HepG2 (cell line): ENCODE measurements around the gene EMC9. TPM values are rescaled to one million over a fixed set of nuclear protein-coding genes. Genes with fewer than 3 reads are reported as not detected.

Source experiments
- ATF7 ChIP-seq, 2 experiments: fragments of 450-650 bp in 1 of 2; sonication (generic) in 1 of 2; formaldehyde crosslinking in 1 of 2; IDR thresholded peaks; 2 replicates each; pipeline versions ENCODE4 v1.4.0 to v1.6.1; 2016 to 2020; ENCODE audit warnings: antibody characterized with exemption in 1 of 2, mild to moderate bottlenecking in 1 of 2, missing genetic modification reagents in 1 of 2
- ATRX ChIP-seq: sonication (generic); formaldehyde crosslinking; IDR thresholded peaks from 2 replicates; pipeline ENCODE4 v1.4.0; 2020; ENCODE audit warnings: missing genetic modification reagents, borderline replicate concordance
- CHCHD3 ChIP-seq: sonication (generic); formaldehyde crosslinking; IDR thresholded peaks from 2 replicates; pipeline ENCODE4 v1.8.0; 2022; ENCODE audit warnings: mild to moderate bottlenecking, missing genetic modification reagents, moderate library complexity
- GPBP1L1 ChIP-seq: sonication (generic); formaldehyde crosslinking; IDR thresholded peaks from 2 replicates; pipeline ENCODE4 v1.5.0; 2020; ENCODE audit warnings: mild to moderate bottlenecking, missing genetic modification reagents
- MLXIP ChIP-seq: sonication (generic); formaldehyde crosslinking; IDR thresholded peaks from 2 replicates; pipeline ENCODE4 v1.9.0; 2021; ENCODE audit warnings: missing genetic modification reagents, borderline replicate concordance
- RNF2 ChIP-seq: fragments of 450-650 bp; conservative IDR thresholded peaks from 2 replicates; pipeline ENCODE4 v1.6.1; 2016; ENCODE audit warnings: low read depth
- TEAD2 ChIP-seq: sonication (generic); formaldehyde crosslinking; IDR thresholded peaks from 2 replicates; pipeline ENCODE4 v1.9.0; 2021; ENCODE audit warnings: missing genetic modification reagents
- XBP1 ChIP-seq: sonication (generic); formaldehyde crosslinking; IDR thresholded peaks from 2 replicates; pipeline ENCODE4 v1.5.0; 2020; ENCODE audit warnings: missing genetic modification reagents
- ZBTB39 ChIP-seq: sonication (generic); formaldehyde crosslinking; IDR thresholded peaks from 2 replicates; pipeline ENCODE4 v1.5.0; 2020; ENCODE audit warnings: missing genetic modification reagents
- ZFP36L2 ChIP-seq: sonication (generic); formaldehyde crosslinking; IDR thresholded peaks from 2 replicates; pipeline ENCODE4 v1.4.0; 2020; ENCODE audit warnings: missing genetic modification reagents
- ZNF253 ChIP-seq: sonication (generic); formaldehyde crosslinking; IDR thresholded peaks from 2 replicates; pipeline ENCODE4 v1.8.0; 2022; ENCODE audit warnings: mild to moderate bottlenecking, missing genetic modification reagents, borderline replicate concordance
- ZNF329 ChIP-seq: sonication (generic); formaldehyde crosslinking; IDR thresholded peaks from 2 replicates; pipeline ENCODE4 v1.9.0; 2021; ENCODE audit warnings: low read depth, mild to moderate bottlenecking, missing genetic modification reagents
- ZNF354B ChIP-seq: sonication (generic); formaldehyde crosslinking; IDR thresholded peaks from 2 replicates; pipeline ENCODE4 v1.8.0; 2022; ENCODE audit warnings: mild to moderate bottlenecking, missing genetic modification reagents
- ZNF484 ChIP-seq: sonication (generic); formaldehyde crosslinking; IDR thresholded peaks from 2 replicates; pipeline ENCODE4 v1.5.1; 2020; ENCODE audit warnings: mild to moderate bottlenecking, low read depth, missing genetic modification reagents, borderline replicate concordance
- ZNF737 ChIP-seq: sonication (generic); formaldehyde crosslinking; IDR thresholded peaks from 2 replicates; pipeline ENCODE4 v1.5.0; 2020; ENCODE audit warnings: missing genetic modification reagents, mild to moderate bottlenecking, borderline replicate concordance
- ZNF788 ChIP-seq: sonication (generic); formaldehyde crosslinking; IDR thresholded peaks from 2 replicates; pipeline ENCODE4 v1.5.0; 2020; ENCODE audit warnings: mild to moderate bottlenecking, missing genetic modification reagents, borderline replicate concordance
- polyA plus RNA-seq, 8 experiments: library from polyadenylated mRNA; depleted of rRNA in 3 of 8; stranded (reverse) in 7 of 8; unstranded in 1 of 8; fragments of >200 nt; fragmentation: Illumina TruSeq in 4 of 8; extraction: Trizol in 4 of 8; gene quantifications; 2 replicates each; pipeline versions ENCODE4 v1.2.1 to v1.2.3, GENCODE V29; 2011 to 2016; ENCODE audit warnings: low read depth in 4 of 8, missing spikeins in 1 of 8, mixed read lengths in 1 of 8; ENCODE audit not compliant: insufficient read depth in 1 of 8
- total RNA-seq, 5 experiments: library from RNA; depleted of rRNA; stranded (reverse); fragments of >200 nt; fragmentation: Illumina TruSeq; extraction: Trizol; gene quantifications; 2 replicates each; pipeline ENCODE4 v1.2.3, GENCODE V29; 2016; ENCODE audit warnings: low read depth in 1 of 5
- TF ChIP-seq, protein P1 (sequence below): sonication (generic); formaldehyde crosslinking; IDR thresholded peaks from 2 replicates; pipeline ENCODE4 v1.4.0; 2020; ENCODE audit warnings: mild to moderate bottlenecking, missing genetic modification reagents
- TF ChIP-seq, protein P2 (sequence below): sonication (generic); formaldehyde crosslinking; IDR thresholded peaks from 2 replicates; pipeline ENCODE4 v1.4.0; 2020; ENCODE audit warnings: low read depth, mild to moderate bottlenecking, missing genetic modification reagents

EMC9 gene
- total and polyA plus RNA-seq, 2 of the 13 experiments (the other 11 are each of a cell fraction or from before 2014, with no cell fraction given), result 60.5 to 78.7 TPM

DNA sequence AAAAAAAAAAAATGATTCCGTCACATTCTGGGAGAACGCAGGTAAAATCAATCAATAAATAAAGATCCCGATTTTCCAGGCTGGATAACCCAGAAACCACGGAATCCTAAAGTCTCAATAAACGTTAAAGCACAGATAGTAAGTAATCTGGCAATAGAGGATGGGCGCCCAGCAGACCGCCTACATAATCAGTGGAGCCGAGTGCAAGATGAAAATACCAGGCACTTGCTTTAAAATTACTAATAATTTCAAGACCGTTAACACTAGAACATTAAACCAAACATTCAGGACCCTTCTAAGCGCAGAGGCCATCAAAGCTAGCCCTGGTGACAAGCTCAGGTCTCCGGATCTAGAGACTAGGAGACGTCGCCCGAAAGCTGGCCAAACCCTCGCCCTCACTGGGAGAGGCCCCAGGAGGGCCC lies 28.0 kb downstream of the EMC9 start (continued):
- 0 out of 2 replicates have a peak, but pooled peaks have one; percentile 53 for TF ChIP-seq MLXIP (CRISPR knock-in tag)
- TF ChIP-seq ZNF737, result no peak
- TF ChIP-seq ZNF484 (CRISPR knock-in tag), result no peak
- TF ChIP-seq ZNF329 (CRISPR knock-in tag), result no peak
- TF ChIP-seq ZNF354B (CRISPR knock-in tag), result no peak
- TF ChIP-seq ZNF253 (CRISPR knock-in tag), result no peak
- TF ChIP-seq ZFP36L2, result no peak
- no peak; the same call in none of the 2 replicates for TF ChIP-seq RNF2
- no peak for TF ChIP-seq ZBTB39
- no peak for TF ChIP-seq ATF7 (IDR thresholded peaks at IDR 0.05)
- no peak for TF ChIP-seq ATF7 (CRISPR knock-in tag; IDR thresholded peaks at IDR 0.05)
- TF ChIP-seq, protein P1, sequence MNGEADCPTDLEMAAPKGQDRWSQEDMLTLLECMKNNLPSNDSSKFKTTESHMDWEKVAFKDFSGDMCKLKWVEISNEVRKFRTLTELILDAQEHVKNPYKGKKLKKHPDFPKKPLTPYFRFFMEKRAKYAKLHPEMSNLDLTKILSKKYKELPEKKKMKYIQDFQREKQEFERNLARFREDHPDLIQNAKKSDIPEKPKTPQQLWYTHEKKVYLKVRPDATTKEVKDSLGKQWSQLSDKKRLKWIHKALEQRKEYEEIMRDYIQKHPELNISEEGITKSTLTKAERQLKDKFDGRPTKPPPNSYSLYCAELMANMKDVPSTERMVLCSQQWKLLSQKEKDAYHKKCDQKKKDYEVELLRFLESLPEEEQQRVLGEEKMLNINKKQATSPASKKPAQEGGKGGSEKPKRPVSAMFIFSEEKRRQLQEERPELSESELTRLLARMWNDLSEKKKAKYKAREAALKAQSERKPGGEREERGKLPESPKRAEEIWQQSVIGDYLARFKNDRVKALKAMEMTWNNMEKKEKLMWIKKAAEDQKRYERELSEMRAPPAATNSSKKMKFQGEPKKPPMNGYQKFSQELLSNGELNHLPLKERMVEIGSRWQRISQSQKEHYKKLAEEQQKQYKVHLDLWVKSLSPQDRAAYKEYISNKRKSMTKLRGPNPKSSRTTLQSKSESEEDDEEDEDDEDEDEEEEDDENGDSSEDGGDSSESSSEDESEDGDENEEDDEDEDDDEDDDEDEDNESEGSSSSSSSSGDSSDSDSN (CRISPR knock-in tag), result no peak
- no peak for TF ChIP-seq GPBP1L1 (CRISPR knock-in tag)
- TF ChIP-seq TEAD2 (CRISPR knock-in tag), result no peak; the same call in 1 of the 2 replicates
- no peak for TF ChIP-seq XBP1
- TF ChIP-seq ATRX (CRISPR knock-in tag), result no peak
- no peak for TF ChIP-seq ZNF788 (CRISPR knock-in tag)
- TF ChIP-seq, protein P2, sequence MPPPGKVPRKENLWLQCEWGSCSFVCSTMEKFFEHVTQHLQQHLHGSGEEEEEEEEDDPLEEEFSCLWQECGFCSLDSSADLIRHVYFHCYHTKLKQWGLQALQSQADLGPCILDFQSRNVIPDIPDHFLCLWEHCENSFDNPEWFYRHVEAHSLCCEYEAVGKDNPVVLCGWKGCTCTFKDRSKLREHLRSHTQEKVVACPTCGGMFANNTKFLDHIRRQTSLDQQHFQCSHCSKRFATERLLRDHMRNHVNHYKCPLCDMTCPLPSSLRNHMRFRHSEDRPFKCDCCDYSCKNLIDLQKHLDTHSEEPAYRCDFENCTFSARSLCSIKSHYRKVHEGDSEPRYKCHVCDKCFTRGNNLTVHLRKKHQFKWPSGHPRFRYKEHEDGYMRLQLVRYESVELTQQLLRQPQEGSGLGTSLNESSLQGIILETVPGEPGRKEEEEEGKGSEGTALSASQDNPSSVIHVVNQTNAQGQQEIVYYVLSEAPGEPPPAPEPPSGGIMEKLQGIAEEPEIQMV, result no peak
- no peak for TF ChIP-seq CHCHD3 (CRISPR knock-in tag)
